Measurements from ENCODE around the gene KLHL3. TPM values are rescaled to one million over a fixed set of nuclear protein-coding genes. Genes with fewer than 3 reads are reported as not detected.

KLHL3 gene
- total RNA-seq, 2 experiments from 2014 or later: 16.3 to 21.2 TPM

DNA sequence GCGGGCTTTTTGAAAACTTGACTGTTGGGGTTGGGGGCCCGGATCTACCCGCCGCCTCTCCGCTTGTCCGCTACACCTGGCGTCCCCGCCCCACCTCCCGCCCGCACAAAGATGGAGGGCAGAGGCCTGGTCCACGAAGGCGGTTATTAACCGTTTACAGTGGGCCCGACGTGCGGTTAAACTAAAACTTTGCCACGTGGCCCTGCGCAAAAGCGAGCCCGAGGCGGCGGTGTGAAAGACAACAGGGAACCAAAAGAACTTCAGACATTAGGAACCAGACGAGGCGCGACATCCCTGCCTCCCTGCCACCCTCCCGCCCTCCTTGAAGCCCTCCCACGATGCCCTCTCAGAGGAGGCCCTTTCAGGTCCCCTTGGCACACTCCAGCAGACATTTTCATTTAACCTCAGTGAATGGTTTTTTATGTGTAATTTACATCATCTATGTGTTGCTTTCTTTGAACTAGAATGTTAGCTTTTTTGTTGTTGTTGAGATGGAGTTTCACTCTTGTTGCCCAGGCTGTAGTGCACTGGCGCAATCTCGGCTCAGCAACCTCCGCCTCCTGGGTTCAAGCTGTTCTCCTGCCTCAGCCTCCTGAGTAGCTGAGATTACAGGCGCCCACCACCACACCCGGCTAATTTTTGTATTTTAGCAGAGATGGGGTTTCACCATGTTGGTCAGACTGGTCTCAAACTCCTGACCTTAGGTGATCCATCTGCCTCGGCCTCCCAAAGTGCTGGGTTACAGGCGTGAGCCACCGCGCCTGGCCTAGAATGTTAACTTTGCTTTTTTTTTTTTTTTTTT is 19.3 kb upstream of the KLHL3 start:
- Mint-ChIP-seq H3K36me3 (peaks cover 27% of the 10 kb centered on the region), H3K27ac (peak overlapping the region; percentile 100), H3K27me3 (peaks cover 2% of the 10 kb centered on the region), H3K4me1 (peaks cover 24% of the 10 kb centered on the region), H3K9me3 (no peaks in the 10 kb centered on the region), H3K4me3 (peak overlapping the region; percentile 91)
- no peak for DNase-seq
- peak; percentile 21 for ATAC-seq (ENCODE audit: low read depth)
- POLR2A ChIA-PET: interaction anchor here (0.6 to 2.6 kb wide), 10 partner anchors 18 to 275 kb away, joined by 3 to 47 read pairs (median 4); partner anchors contain the start of genes KLHL3 and PKD2L2

DNA sequence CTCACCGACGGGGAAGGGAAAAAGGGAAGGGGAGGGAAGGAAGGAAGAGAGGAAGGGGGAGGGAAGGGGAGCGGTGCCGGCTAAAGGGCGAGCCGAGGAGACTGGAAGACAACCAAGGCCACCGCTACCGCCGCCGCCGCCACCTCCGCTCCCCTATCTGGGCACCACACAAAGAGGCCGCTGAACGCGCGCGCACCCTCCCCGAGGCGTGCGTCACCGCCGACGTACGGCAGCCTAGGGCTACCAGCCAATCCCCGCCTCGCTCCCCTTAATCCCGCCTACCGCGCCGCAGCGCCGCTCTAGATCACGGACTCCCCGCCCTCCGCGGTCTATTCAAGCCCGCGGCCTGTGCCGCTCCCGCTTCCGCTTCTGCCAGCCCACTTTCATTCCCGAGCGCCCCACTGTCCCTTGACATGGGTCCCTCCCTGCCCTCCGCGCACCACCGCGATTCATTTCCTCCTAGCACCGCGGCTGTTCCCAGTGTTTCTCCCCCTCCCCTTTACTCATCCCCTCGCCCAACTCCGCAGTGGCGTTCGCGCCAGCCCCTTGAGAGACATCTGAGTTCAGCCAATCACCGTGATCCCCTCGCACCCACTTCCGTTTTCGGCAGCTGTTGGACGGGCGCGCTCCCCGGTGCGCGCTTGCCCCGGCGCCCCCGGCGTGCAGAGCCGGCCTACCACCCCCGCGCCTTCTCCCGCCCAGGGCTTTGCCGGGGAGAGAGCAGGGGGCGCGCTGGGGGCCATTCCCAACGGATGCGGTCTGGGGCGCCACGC is 18.5 kb upstream of the KLHL3 start, which contains the start of gene HNRNPA0:
TSS of gene HNRNPA0 (minus strand) at position 176 of the 773 bp plus-strand sequence. CDS start 297 bp downstream, outside the sequence.
- Mint-ChIP-seq H3K4me1 (peaks cover 25% of the 10 kb centered on the region), H3K36me3 (peaks cover 28% of the 10 kb centered on the region), H3K9me3 (no peaks in the 10 kb centered on the region), H3K27me3 (peaks cover 2% of the 10 kb centered on the region), H3K27ac (peak within 1 kb of the TSS; percentile 100), H3K4me3 (peak within 1 kb of the TSS; percentile 91)
- POLR2A ChIA-PET: interaction anchor here (0.7 to 2.6 kb wide), 18 partner anchors 13 to 711 kb away, joined by 3 to 47 read pairs (median 4); partner anchors contain the start of genes EGR1, KIF20A, KLHL3 and PKD2L2
- DNase-seq: peak; percentile 97
- ATAC-seq (ENCODE audit: low read depth): peak; percentile 84

DNA sequence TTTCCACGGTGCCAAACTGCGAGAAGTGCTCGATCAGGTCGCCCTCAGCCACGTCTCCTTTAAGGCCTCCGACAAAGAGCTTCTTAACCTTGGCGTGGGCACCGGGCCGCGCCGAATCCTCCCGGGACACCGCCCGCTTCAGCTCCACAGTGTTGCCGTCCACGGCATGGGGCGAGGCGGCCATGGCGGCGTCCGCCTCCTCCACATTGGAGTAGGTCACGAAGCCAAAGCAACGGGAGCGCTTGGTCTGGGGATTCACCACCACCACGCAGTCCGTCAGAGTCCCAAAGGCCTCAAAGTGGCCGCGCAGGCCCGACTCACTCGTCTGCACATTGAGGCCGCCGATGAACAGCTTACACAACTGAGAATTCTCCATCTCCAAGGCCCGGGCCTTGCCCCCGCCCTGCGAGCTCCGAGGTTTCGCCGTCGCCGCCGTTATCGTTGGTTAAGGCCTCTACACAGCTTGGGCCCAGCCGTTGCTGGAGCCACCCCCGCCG is 17.9 kb upstream of the KLHL3 start:
- Mint-ChIP-seq H3K27me3 (no peaks in the 10 kb centered on the region), H3K36me3 (peaks cover 28% of the 10 kb centered on the region), H3K4me1 (peaks cover 25% of the 10 kb centered on the region), H3K4me3 (peak overlapping the region; percentile 91), H3K9me3 (no peaks in the 10 kb centered on the region), H3K27ac (peak overlapping the region; percentile 100)
- peak; percentile 6 for ATAC-seq (ENCODE audit: low read depth)
- POLR2A ChIA-PET: interaction anchor here (0.7 to 2.6 kb wide), 17 partner anchors 13 to 712 kb away, joined by 3 to 47 read pairs (median 5); partner anchors contain the start of genes EGR1, KIF20A, KLHL3 and PKD2L2
- peak; percentile 71 for DNase-seq

DNA sequence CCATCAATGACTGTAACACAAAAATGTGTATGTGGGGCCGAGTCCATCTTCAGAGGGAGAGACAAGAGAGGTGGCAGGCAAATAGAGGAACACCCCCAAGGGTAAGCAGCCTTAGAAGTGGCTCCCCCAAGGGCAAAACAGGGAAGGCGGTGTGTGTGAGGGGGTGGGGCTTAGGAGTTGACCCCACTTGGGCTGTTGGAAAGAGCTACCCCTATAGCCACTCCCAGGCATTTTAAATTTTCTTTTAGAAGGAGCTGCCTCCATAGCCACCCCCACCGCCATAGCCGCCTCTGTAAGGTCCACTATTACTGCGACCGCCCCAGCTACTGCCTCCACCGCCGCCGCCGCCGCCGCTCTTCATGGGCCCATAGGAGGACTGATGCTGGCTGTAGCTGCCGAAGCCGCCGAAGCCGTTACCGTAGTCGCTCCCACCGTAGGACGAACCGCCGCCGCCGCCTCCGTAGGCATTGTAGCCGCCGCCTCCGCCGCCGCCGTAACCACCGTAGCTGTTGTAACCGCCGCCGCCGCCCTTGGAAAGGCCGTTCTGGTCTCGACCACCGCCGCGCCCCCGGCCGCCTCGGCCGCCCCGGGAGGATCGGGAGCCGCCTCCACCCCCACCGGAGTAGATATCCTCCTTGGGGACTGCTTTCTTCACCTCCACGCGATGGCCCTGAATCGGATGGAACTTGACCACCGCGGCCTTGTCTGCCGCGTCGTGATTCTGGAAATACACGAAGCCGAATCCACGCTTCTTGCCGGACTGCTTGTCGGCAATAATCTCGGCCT is 17.2 kb upstream of the KLHL3 start:
- H3K4me1 Mint-ChIP-seq: peaks cover 25% of the 10 kb centered on the region
- ATAC-seq (ENCODE audit: low read depth): no peak
- peak overlapping the region; percentile 91 for H3K4me3 Mint-ChIP-seq

DNA sequence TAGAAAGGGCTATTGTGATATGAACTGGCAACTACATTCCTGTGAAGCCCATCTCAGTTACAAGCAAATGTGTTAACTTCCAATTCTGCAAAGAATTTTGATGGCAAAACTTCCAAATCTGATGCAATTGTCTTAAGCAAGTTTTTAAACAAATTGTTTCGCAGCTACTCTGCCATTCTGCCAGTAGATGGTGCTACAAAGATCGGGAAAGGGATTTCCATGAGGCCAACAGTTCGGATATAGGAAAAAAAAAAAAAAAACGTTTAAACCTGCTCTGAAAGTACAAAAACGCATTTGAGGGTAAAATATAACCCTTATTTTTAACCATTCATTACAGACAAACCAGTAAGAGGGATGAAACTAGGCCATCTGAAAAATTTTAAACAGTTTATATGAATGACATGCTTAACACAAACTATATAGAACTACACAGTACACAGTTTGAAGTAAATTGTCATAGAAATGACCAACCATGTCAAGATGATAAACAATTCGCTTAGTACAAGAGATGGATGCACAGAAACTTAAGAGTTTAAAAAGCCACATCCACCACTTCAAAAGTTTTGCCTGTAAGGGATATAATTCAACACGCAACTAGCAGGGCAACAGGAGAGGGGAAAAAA is 16.1 kb upstream of the KLHL3 start:
- no peaks in the 10 kb centered on the region for H3K27me3 Mint-ChIP-seq
- peaks cover 25% of the 10 kb centered on the region for H3K4me1 Mint-ChIP-seq
- peaks cover 28% of the 10 kb centered on the region for H3K36me3 Mint-ChIP-seq
- H3K9me3 Mint-ChIP-seq: no peaks in the 10 kb centered on the region
- peak overlapping the region; percentile 91 for H3K4me3 Mint-ChIP-seq
- ATAC-seq (ENCODE audit: low read depth) (no peak), DNase-seq (no peak)
- peak overlapping the region; percentile 100 for H3K27ac Mint-ChIP-seq
- POLR2A ChIA-PET: interaction anchor here (0.6 to 0.9 kb wide), 5 partner anchors 11 to 393 kb away, joined by 3 to 5 read pairs (median 3); no protein-coding TSS in a partner anchor

More for the DNA sequence above, 17.2 kb upstream of the KLHL3 start:
- POLR2A ChIA-PET: interaction anchor here (0.7 to 2.6 kb wide), 14 partner anchors 12 to 712 kb away, joined by 3 to 47 read pairs (median 5); partner anchors contain the start of genes EGR1, KLHL3 and PKD2L2
- Mint-ChIP-seq H3K36me3 (peaks cover 28% of the 10 kb centered on the region), H3K27ac (peak overlapping the region; percentile 100), H3K27me3 (no peaks in the 10 kb centered on the region), H3K9me3 (no peaks in the 10 kb centered on the region)
- DNase-seq: peak; percentile 69

DNA sequence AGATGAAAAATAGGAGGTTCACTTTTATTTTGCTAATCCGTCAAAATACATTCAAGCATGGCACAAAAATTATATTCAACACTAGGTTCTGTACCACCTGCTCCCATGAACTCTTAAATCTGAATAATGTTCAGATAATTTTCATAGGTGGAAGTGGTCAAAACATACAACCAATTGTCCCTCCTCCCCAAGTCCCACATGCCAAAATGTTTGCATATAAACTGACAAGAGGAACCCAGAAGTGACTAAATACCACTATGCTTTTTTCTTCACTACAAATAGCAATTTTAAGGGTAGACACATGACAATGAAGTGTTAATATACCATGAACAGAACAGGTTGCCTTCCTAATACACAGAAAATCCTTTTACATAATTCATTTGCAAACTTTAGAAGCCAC is 14.5 kb upstream of the KLHL3 start:
- POLR2A ChIA-PET: no interaction called here
- Mint-ChIP-seq H3K4me1 (peaks cover 25% of the 10 kb centered on the region), H3K4me3 (no peak overlapping the region), H3K9me3 (no peaks in the 10 kb centered on the region), H3K27ac (no peak overlapping the region), H3K36me3 (peaks cover 28% of the 10 kb centered on the region), H3K27me3 (no peaks in the 10 kb centered on the region)
- DNase-seq (no peak), ATAC-seq (ENCODE audit: low read depth) (no peak)

DNA sequence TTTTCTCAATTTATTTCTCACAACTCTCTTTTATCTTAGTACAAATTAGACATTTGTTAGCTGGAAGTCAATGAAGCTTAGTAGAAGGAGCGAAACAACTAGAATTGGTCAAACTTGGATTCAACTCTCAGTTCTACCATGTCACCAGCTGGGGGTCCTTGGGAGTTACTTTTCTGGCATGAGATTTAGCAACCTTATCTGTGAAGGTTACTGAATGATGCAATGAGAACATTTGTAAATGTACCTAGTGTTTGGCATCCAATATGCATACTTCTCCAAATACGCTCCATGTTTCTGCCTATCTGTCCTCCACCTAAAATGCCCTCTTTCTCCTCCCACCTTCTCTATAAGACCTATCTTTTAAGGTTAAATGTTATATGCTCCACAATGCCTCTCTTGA is 12.0 kb upstream of the KLHL3 start:
- Mint-ChIP-seq H3K9me3 (no peaks in the 10 kb centered on the region), H3K4me3 (no peak overlapping the region), H3K4me1 (peaks cover 20% of the 10 kb centered on the region), H3K27ac (no peak overlapping the region), H3K27me3 (no peaks in the 10 kb centered on the region), H3K36me3 (peaks cover 22% of the 10 kb centered on the region)
- no peak for ATAC-seq (ENCODE audit: low read depth)
- DNase-seq: no peak
- POLR2A ChIA-PET: no interaction called here

DNA sequence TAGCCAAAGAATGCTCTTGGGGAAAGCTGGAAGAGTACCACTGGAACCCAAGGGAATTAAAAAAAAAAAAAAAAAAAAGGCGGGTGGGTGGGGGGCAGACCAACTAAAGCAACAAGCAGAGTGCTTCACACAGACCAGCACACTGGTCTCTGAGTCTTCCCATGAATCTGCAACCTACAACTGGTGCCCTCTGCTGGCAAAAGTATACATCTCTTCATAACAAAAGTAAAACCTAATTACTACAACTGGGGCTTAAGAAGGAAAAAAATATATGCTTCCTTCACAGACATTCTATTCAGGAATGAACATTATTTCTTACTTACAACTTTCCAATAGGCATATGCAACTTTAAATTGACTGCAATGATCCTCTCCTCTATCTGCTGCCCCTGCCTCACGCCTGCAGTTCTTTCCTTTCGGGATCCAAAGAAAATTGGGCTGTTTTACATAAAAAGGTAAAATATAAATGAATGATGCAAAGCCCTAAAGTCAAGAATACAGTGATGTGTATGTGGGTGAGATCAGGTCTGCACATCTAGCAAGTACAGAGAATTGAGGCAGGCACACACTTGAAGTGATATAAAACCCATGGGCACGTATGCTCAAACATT is 7.2 kb upstream of the KLHL3 start:
- no peak overlapping the region for H3K27ac Mint-ChIP-seq
- H3K36me3 Mint-ChIP-seq: peaks cover 7% of the 10 kb centered on the region
- no peaks in the 10 kb centered on the region for H3K27me3 Mint-ChIP-seq
- peaks cover 5% of the 10 kb centered on the region for H3K9me3 Mint-ChIP-seq
- DNase-seq: peak; percentile 34
- H3K4me3 Mint-ChIP-seq: no peak overlapping the region
- peaks cover 10% of the 10 kb centered on the region for H3K4me1 Mint-ChIP-seq
- POLR2A ChIA-PET: interaction anchor here (0.7 to 3.7 kb wide), 4 partner anchors 10 to 1601 kb away, joined by 3 to 15 read pairs (median 10); partner anchors contain the start of gene HNRNPA0
- ATAC-seq (ENCODE audit: low read depth): peak; percentile 83

DNA sequence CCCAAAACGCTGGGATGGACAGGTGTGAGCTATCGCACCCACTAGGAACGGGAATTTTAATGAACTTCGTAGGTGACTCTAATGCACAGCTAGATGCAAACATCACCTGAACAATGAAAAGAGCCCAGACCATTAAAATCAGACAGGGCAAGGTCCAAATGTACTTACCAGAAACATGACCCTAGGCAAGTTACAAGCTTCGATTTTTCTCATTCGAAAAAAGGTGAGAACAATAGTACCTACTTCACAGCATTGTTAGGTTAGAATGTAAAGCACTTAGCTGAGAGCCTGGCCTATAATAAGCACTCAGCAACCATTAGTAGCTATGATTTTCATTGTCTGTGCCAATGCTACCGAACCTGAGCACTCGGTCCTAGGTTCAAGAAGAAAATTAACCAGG is 5.8 kb upstream of the KLHL3 start:
- ATAC-seq (ENCODE audit: low read depth): no peak
- POLR2A ChIA-PET: interaction anchor here (0.8 to 3.7 kb wide), 3 partner anchors 12 to 83 kb away, joined by 3 to 15 read pairs (median 14); partner anchors contain the start of gene HNRNPA0
- Mint-ChIP-seq H3K4me1 (peaks cover 18% of the 10 kb centered on the region), H3K4me3 (no peak overlapping the region), H3K27me3 (no peaks in the 10 kb centered on the region), H3K27ac (no peak overlapping the region), H3K36me3 (peaks cover 10% of the 10 kb centered on the region), H3K9me3 (peaks cover 7% of the 10 kb centered on the region)
- no peak for DNase-seq

DNA sequence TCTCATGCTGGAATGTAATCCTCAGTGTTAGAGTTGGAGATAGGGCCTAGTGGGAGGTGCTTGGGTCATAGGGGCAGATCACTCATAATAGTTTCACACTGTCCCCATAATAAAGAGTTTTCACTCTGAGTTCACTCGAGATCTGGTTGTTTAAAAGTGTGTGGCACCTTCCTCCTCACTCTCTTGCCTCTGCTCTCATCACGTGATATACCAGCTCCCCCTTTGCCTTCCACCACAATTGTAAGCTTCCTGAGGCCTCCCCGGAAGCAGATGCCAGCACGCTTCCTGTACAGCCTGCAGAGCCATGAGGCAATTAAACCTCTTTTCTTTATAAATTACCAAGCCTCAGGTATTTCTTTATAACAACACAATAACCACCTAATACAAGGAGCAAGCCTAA is 3.8 kb upstream of the KLHL3 start:
- H3K27me3 Mint-ChIP-seq: no peaks in the 10 kb centered on the region
- peaks cover 18% of the 10 kb centered on the region for H3K4me1 Mint-ChIP-seq
- ATAC-seq (ENCODE audit: low read depth) (no peak), DNase-seq (no peak)
- H3K4me3 Mint-ChIP-seq: no peak overlapping the region
- POLR2A ChIA-PET: interaction anchor here (3.7 kb wide), 1 partner anchor 14 kb away, joined by 15 read pairs; the partner anchor contains the start of gene HNRNPA0
- peak overlapping the region; percentile 4 for H3K27ac Mint-ChIP-seq
- peaks cover 7% of the 10 kb centered on the region for H3K9me3 Mint-ChIP-seq
- H3K36me3 Mint-ChIP-seq: peaks cover 10% of the 10 kb centered on the region

DNA sequence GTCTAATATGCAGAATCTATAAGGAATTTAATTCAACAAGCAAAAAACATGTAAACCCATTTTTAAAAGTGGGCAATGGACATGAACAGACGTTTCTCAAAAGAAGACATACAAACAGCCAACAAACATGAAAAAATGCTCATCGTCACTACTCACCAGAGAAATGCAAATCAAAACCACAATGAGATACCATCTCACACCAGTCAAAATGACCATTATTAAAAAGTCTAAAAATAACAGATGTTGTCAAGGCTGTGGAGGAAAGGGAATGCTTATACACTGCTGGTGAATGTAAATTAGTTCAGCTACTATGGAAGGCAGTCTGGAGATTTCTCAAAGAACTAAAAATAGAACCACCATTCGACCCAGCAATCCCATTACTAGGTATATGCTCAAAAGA is 3.1 kb upstream of the KLHL3 start:
- H3K27me3 Mint-ChIP-seq: no peaks in the 10 kb centered on the region
- peak overlapping the region; percentile 17 for H3K27ac Mint-ChIP-seq
- POLR2A ChIA-PET: interaction anchor here (4.9 kb wide), 1 partner anchor 15 kb away, joined by 47 read pairs; the partner anchor contains the start of gene HNRNPA0
- peaks cover 10% of the 10 kb centered on the region for H3K36me3 Mint-ChIP-seq
- peaks cover 25% of the 10 kb centered on the region for H3K4me1 Mint-ChIP-seq
- ATAC-seq (ENCODE audit: low read depth) (no peak), DNase-seq (no peak)
- H3K4me3 Mint-ChIP-seq: no peak overlapping the region
- H3K9me3 Mint-ChIP-seq: peaks cover 7% of the 10 kb centered on the region
